T-cell (primary cell): ENCODE measurements around the gene ABCC5. TPM values are rescaled to one million over a fixed set of nuclear protein-coding genes. Genes with fewer than 3 reads are reported as not detected.

ENCODE experiments used
- ATAC-seq, 4 experiments: fragments of 200-7000 bp in 3 of 4; fragments of 150-1000 bp in 1 of 4; cut with Tn5 transposase; replicated peaks in 1 of 4; 1 replicate in 3 of 4; 2 replicates in 1 of 4; pipeline ENCODE4 v1.10.0; 2021; ENCODE audit warnings: moderate library complexity in 3 of 4, mild to moderate bottlenecking in 2 of 4, moderate number of reproducible peaks in 1 of 4
- CTCF ChIA-PET, 2 donors: fragments of 300-600 bp; sonication (Branson Sonifier 250); formaldehyde crosslinking; loops; one replicate each; lab custom pipeline; 2022; ENCODE audit warnings: antibody characterized with exemption in 2 of 2; lab: Charles Lee
- POLR2A ChIA-PET, 2 donors: fragments of 300-600 bp; sonication (Branson Sonifier 250); formaldehyde crosslinking; loops; one replicate each; lab custom pipeline; 2022; ENCODE audit warnings: antibody characterized with exemption in 2 of 2; lab: Charles Lee
- DNase-seq, 35 experiments: peaks; one replicate each; pipeline versions ENCODE4 v3.0.0 to v3.0.0-alpha.2; 2013 to 2023
- H3K27ac ChIP-seq: one replicate; pipeline ENCODE4 v1.5.1; 2013; ENCODE audit warnings: low read length
- H3K27me3 ChIP-seq, 2 experiments: replicated peaks in 1 of 2; 1 replicate in 1 of 2; 2 replicates in 1 of 2; pipeline versions ENCODE4 v1.6.1 to v1.7.0; 2013; ENCODE audit warnings: low read length in 1 of 2, mixed read lengths in 1 of 2; ENCODE audit not compliant: control insufficient read depth in 2 of 2, insufficient read depth in 2 of 2; ENCODE audit errors: extremely low read depth in 1 of 2
- H3K36me3 ChIP-seq, 2 donors: 1 replicate in 1 of 2; 2 replicates in 1 of 2; pipeline versions ENCODE4 v1.6.1 to v1.7.0; 2013; ENCODE audit warnings: low read length in 1 of 2; ENCODE audit not compliant: control insufficient read depth in 2 of 2, insufficient read depth in 1 of 2; ENCODE audit errors: extremely low read depth in 1 of 2
- H3K4me1 ChIP-seq, 2 experiments: 1 replicate in 1 of 2; 2 replicates in 1 of 2; pipeline versions ENCODE4 v1.6.1 to v1.7.0; 2013; ENCODE audit warnings: low read length in 2 of 2, mixed read lengths in 1 of 2; ENCODE audit not compliant: insufficient read depth in 2 of 2, control insufficient read depth in 1 of 2; ENCODE audit errors: extremely low read depth in 1 of 2
- H3K4me3 ChIP-seq, 2 donors: 1 replicate in 1 of 2; 2 replicates in 1 of 2; pipeline versions ENCODE4 v1.5.1 to v1.7.0; 2013; ENCODE audit warnings: mild to moderate bottlenecking in 2 of 2, low read length in 1 of 2, moderate library complexity in 1 of 2; ENCODE audit not compliant: control insufficient read depth in 1 of 2; ENCODE audit errors: extremely low read depth in 1 of 2
- H3K9me3 ChIP-seq: 2 replicates; pipeline ENCODE4 v1.7.0; 2013
- H3K27ac Mint-ChIP-seq, 2 donors: one replicate each; pipeline ENCODE4 v1.8.0; 2020 to 2021; ENCODE audit warnings: mild to moderate bottlenecking in 2 of 2, mixed read lengths in 2 of 2
- H3K27me3 Mint-ChIP-seq, 2 donors: one replicate each; pipeline ENCODE4 v1.8.0; 2021 to 2022; ENCODE audit warnings: mixed read lengths in 2 of 2
- H3K36me3 Mint-ChIP-seq: one replicate; pipeline ENCODE4 v1.8.0; 2021; ENCODE audit warnings: mixed read lengths
- H3K4me1 Mint-ChIP-seq, 3 donors: one replicate each; pipeline ENCODE4 v1.8.0; 2020 to 2022; ENCODE audit warnings: mixed read lengths in 3 of 3, mild to moderate bottlenecking in 1 of 3
- H3K4me3 Mint-ChIP-seq, 3 donors: one replicate each; pipeline ENCODE4 v1.8.0; 2020 to 2022; ENCODE audit warnings: mild to moderate bottlenecking in 3 of 3, mixed read lengths in 3 of 3, moderate library complexity in 3 of 3
- H3K9me3 Mint-ChIP-seq, 3 donors: one replicate each; pipeline ENCODE4 v1.8.0; 2020 to 2022; ENCODE audit warnings: mixed read lengths in 3 of 3
- WGBS: methylation state at CpG from one replicate; pipeline ENCODE4 v1.1.5; 2013; ENCODE audit warnings: missing lambda C conversion rate; ENCODE audit not compliant: insufficient coverage; 5-methylcytosine and 5-hydroxymethylcytosine counted together
- total RNA-seq, 35 experiments: library from RNA in 6 of 35; stranded (reverse) in 6 of 35; fragments of 120-200 nt in 1 of 35; gene quantifications; one replicate each; pipeline versions ENCODE4 v1.2.1 to v1.2.4 and lab custom pipeline; 2013 to 2026

Gene ABCC5
- total RNA-seq, 5 donors from 2014 or later (not counting 1 experiment from before 2014, with no cell fraction given): 17.6 to 34.3 (median 30.2) TPM

GRCh38 chr3:183987000-183987600 lies 30.6 kb downstream of the ABCC5 start:
- peaks cover 64% of the 10 kb centered on the region for H3K36me3 Mint-ChIP-seq
- ChIA-PET POLR2A (no interaction called here), CTCF (no interaction called here)
- 36% methylated on average over 8 of the region's 11 CpGs for WGBS
- DNase-seq (no peak), ATAC-seq (no peak)
- no peaks in the 10 kb centered on the region for H3K27me3 Mint-ChIP-seq
- H3K27me3 ChIP-seq: no peaks in the 10 kb centered on the region
- H3K9me3 ChIP-seq: no peaks in the 10 kb centered on the region
- peaks cover 6 to 46% of the 10 kb centered on the region in 2 donors for H3K36me3 ChIP-seq
- H3K4me3 ChIP-seq: no peak overlapping the region
- H3K27ac Mint-ChIP-seq: no peak overlapping the region
- H3K27ac ChIP-seq: no peak overlapping the region
- H3K4me1 Mint-ChIP-seq: no peaks in the 10 kb centered on the region
- H3K4me3 Mint-ChIP-seq: no peak overlapping the region
- H3K4me1 ChIP-seq: peaks cover 0 to 2% of the 10 kb centered on the region in 2 experiments
- H3K9me3 Mint-ChIP-seq: no peaks in the 10 kb centered on the region

GRCh38 chr3:183984749-183985729 lies 32.6 kb downstream of the ABCC5 start:
- no peaks in the 10 kb centered on the region for H3K9me3 Mint-ChIP-seq
- peaks cover 74% of the 10 kb centered on the region for H3K36me3 Mint-ChIP-seq
- peaks cover 0 to 2% of the 10 kb centered on the region in 2 experiments for H3K4me1 ChIP-seq
- H3K27me3 Mint-ChIP-seq: no peaks in the 10 kb centered on the region
- no peaks in the 10 kb centered on the region for H3K27me3 ChIP-seq
- H3K4me3 Mint-ChIP-seq: no peak overlapping the region
- peaks cover 11 to 52% of the 10 kb centered on the region in 2 donors for H3K36me3 ChIP-seq
- ATAC-seq: no peak
- H3K4me1 Mint-ChIP-seq: no peaks in the 10 kb centered on the region
- ChIA-PET CTCF (no interaction called here), POLR2A (interaction anchor here in 1 of 2 donors (0.5 kb wide), 1 partner anchor 666 kb away, joined by 3 read pairs; no protein-coding TSS in a partner anchor)
- DNase-seq: no peak
- no peak overlapping the region for H3K27ac Mint-ChIP-seq
- H3K4me3 ChIP-seq: no peak overlapping the region
- 97% methylated on average over 6 of the region's 11 CpGs for WGBS
- H3K9me3 ChIP-seq: no peaks in the 10 kb centered on the region
- no peak overlapping the region for H3K27ac ChIP-seq

- Mint-ChIP-seq H3K27me3 (no peaks in the 10 kb centered on the region), H3K36me3 (peaks cover 74% of the 10 kb centered on the region), H3K4me3 (no peak overlapping the region), H3K4me1 (no peaks in the 10 kb centered on the region), H3K27ac (no peak overlapping the region), H3K9me3 (no peaks in the 10 kb centered on the region)
- Histone ChIP-seq H3K27ac (no peak overlapping the region), H3K27me3 (no peaks in the 10 kb centered on the region), H3K4me3 (no peak overlapping the region), H3K36me3 (peaks cover 11 to 52% of the 10 kb centered on the region in 2 donors), H3K9me3 (no peaks in the 10 kb centered on the region), H3K4me1 (peaks cover 0 to 2% of the 10 kb centered on the region in 2 experiments)
- ATAC-seq: no peak
- ChIA-PET CTCF (no interaction called here), POLR2A (no interaction called here)
- DNase-seq: no peak
- 74% methylated on average over 4 of the region's 4 CpGs for WGBS
These were observed 33.5 kb downstream of the ABCC5 start for GRCh38 chr3:183984127-183984740.

- H3K4me1 ChIP-seq: peaks cover 0 to 2% of the 10 kb centered on the region in 2 experiments
- no peak overlapping the region for H3K4me3 ChIP-seq
- Mint-ChIP-seq H3K4me3 (no peak overlapping the region), H3K27ac (no peak overlapping the region), H3K36me3 (peaks cover 66% of the 10 kb centered on the region), H3K27me3 (no peaks in the 10 kb centered on the region), H3K9me3 (no peaks in the 10 kb centered on the region), H3K4me1 (no peaks in the 10 kb centered on the region)
- DNase-seq: no peak
- H3K36me3 ChIP-seq: peaks cover 8 to 39% of the 10 kb centered on the region in 2 donors
- POLR2A ChIA-PET: interaction anchor here in 1 of 2 donors (0.6 kb wide), 1 partner anchor 215 kb away, joined by 3 read pairs; no protein-coding TSS in a partner anchor
- CTCF ChIA-PET: interaction anchor here in 1 of 2 donors (0.6 kb wide), 1 partner anchor 122 kb away, joined by 4 read pairs; no protein-coding TSS in a partner anchor
- 100% methylated on average over 1 of the region's 6 CpGs for WGBS
- no peak overlapping the region for H3K27ac ChIP-seq
- no peak for ATAC-seq
- H3K9me3 ChIP-seq: no peaks in the 10 kb centered on the region
- H3K27me3 ChIP-seq: no peaks in the 10 kb centered on the region
These were observed 35.6 kb downstream of the ABCC5 start for GRCh38 chr3:183981990-183982644.

GRCh38 chr3:183980403-183980802 lies 37.3 kb downstream of the ABCC5 start:
- Histone ChIP-seq H3K36me3 (peaks cover 8 to 33% of the 10 kb centered on the region in 2 donors), H3K9me3 (no peaks in the 10 kb centered on the region), H3K27me3 (no peaks in the 10 kb centered on the region), H3K4me1 (peaks cover 0 to 2% of the 10 kb centered on the region in 2 experiments), H3K4me3 (no peak overlapping the region), H3K27ac (no peak overlapping the region)
- H3K27ac Mint-ChIP-seq: no peak overlapping the region
- ATAC-seq (no peak), DNase-seq (no peak)
- H3K9me3 Mint-ChIP-seq: no peaks in the 10 kb centered on the region
- WGBS: 67% methylated on average over 1 of the region's 4 CpGs
- no peaks in the 10 kb centered on the region for H3K4me1 Mint-ChIP-seq
- no peaks in the 10 kb centered on the region for H3K27me3 Mint-ChIP-seq
- peaks cover 64% of the 10 kb centered on the region for H3K36me3 Mint-ChIP-seq
- no peak overlapping the region for H3K4me3 Mint-ChIP-seq
- CTCF ChIA-PET: interaction anchor here (0.6 to 0.7 kb wide), 2 partner anchors 88 to 616 kb away, joined by 3 read pairs; no protein-coding TSS in a partner anchor
- POLR2A ChIA-PET: no interaction called here
